Panc1 (cell line): Measurements from ENCODE around the gene ERICH6B. TPM values are rescaled to one million over a fixed set of nuclear protein-coding genes. Genes with fewer than 3 reads are reported as not detected.

Source experiments
- ATAC-seq: fragments of 200-7000 bp; cut with Tn5 transposase; 2 replicates; pipeline ENCODE4 v1.9.1; 2020; ENCODE audit warnings: mild to moderate bottlenecking, moderate library complexity
- BruUV-seq: library from RNA; stranded (reverse); fragments of 400-500 nt; replicated peaks from 2 replicates; lab custom pipeline; 2021; lab: Mats Ljungman, UMichigan
- CTCF ChIA-PET: fragments of 300-600 bp; sonication (Branson Sonifier 250); formaldehyde crosslinking; loops from one replicate; lab custom pipeline; 2022; ENCODE audit warnings: antibody characterized with exemption; lab: Charles Lee
- POLR2A ChIA-PET: fragments of 300-600 bp; sonication (Branson Sonifier 250); formaldehyde crosslinking; loops from one replicate; lab custom pipeline; 2022; ENCODE audit warnings: antibody characterized with exemption; lab: Charles Lee
- DNase-seq: peaks from one replicate; pipeline ENCODE4 v3.0.0-alpha.2; 2010; ENCODE audit warnings: low read depth, low spot score
- H3K27ac ChIP-seq: 2 replicates; pipeline ENCODE4 v1.5.1; 2011; ENCODE audit warnings: mild to moderate bottlenecking, low read length, inconsistent platforms
- H3K27me3 ChIP-seq: fragments of 200-500 bp; sonication (Bioruptor generic); 2 replicates; pipeline ENCODE4 v1.6.0; 2014; ENCODE audit warnings: low read length, inconsistent platforms; ENCODE audit not compliant: control insufficient read depth, insufficient read depth
- H3K36me3 ChIP-seq: fragments of 200-500 bp; sonication (Bioruptor generic); 2 replicates; pipeline ENCODE4 v1.5.1; 2014; ENCODE audit warnings: inconsistent platforms, mild to moderate bottlenecking, low read length, moderate library complexity; ENCODE audit not compliant: control insufficient read depth, insufficient read depth
- H3K4me1 ChIP-seq: 2 replicates; pipeline ENCODE4 v1.5.1; 2011; ENCODE audit warnings: inconsistent platforms, mild to moderate bottlenecking, low read length, moderate library complexity; ENCODE audit not compliant: control insufficient read depth, insufficient read depth
- H3K4me3 ChIP-seq, 2 experiments: 2 replicates each; pipeline ENCODE4 v1.5.1; 2011 to 2012; ENCODE audit warnings: low read depth in 2 of 2, low read length in 2 of 2, mild to moderate bottlenecking in 2 of 2, inconsistent platforms in 1 of 2, moderate library complexity in 1 of 2
- H3K9me3 ChIP-seq: fragments of 200-500 bp; sonication (Bioruptor generic); 2 replicates; pipeline ENCODE4 v1.5.1; 2014; ENCODE audit warnings: low read depth, mild to moderate bottlenecking, inconsistent platforms, low read length, moderate library complexity; ENCODE audit not compliant: control insufficient read depth, insufficient read depth
- POLR2AphosphoS5 ChIP-seq: IDR thresholded peaks from 2 replicates; pipeline ENCODE4 v1.6.1; 2012; ENCODE audit warnings: mild to moderate bottlenecking, low read depth, low read length, moderate library complexity
- SIN3A ChIP-seq: IDR thresholded peaks from 2 replicates; pipeline ENCODE4 v1.6.1; 2012; ENCODE audit warnings: low read depth, mild to moderate bottlenecking, low read length, moderate library complexity, borderline replicate concordance; ENCODE audit not compliant: insufficient read depth
- TCF7L2 ChIP-seq: IDR thresholded peaks from 2 replicates; pipeline ENCODE4 v1.6.1; 2011; ENCODE audit warnings: mild to moderate bottlenecking, low read depth, low read length, inconsistent platforms
- in situ Hi-C: cut with HindIII; loops from 2 replicates; pipeline ENCODE4 v1.10.0; 2016; ENCODE audit warnings: low sequenced_read_pairs, low pct_unique_long_range_greater_than_20kb
- intact Hi-C: fragments of 100-400 bp; cut with micrococcal nuclease; formaldehyde crosslinking; loops from one replicate; pipeline ENCODE4 v1.10.0; 2022; ENCODE audit not compliant: unreplicated experiment
- total RNA-seq: library from RNA; stranded (reverse); gene quantifications from one replicate; pipeline ENCODE4 v1.2.1, GENCODE V29; 2021; ENCODE audit not compliant: unreplicated experiment
- TF ChIP-seq, protein P1 (sequence below), 2 experiments: IDR thresholded peaks; 2 replicates each; pipeline ENCODE4 v1.6.1; 2011 to 2012; ENCODE audit warnings: low read depth in 2 of 2, control low read depth in 1 of 2, low read length in 1 of 2, mild to moderate bottlenecking in 1 of 2, moderate library complexity in 1 of 2; ENCODE audit not compliant: insufficient read depth in 1 of 2
- TF ChIP-seq, protein P2 (sequence below): fragments of 450-650 bp; IDR thresholded peaks from 2 replicates; pipeline ENCODE4 v1.5.1; 2017; ENCODE audit warnings: mild to moderate bottlenecking

Gene ERICH6B
- total RNA-seq, 1 experiment from 2014 or later = not detected

DNA sequence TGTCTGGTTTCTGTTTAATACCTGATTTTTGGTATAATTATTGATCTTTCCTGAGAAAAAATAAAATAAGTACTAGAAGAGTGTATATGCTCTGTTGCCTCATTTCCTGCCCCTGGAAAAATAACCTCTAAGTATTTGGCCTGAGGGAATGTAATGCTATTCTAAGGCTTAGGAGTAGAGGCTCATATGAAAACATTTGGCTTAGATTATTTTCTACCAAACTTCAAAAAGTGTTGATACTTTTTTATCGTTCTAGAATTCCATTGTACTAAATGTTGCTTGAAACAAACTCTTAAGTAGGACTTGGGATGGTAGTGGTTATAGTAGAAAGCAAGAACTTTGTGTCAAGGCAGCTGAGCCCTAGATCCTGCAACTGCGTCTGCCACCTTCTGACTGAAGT, 93.0 kb downstream of the ERICH6B start:
- no peaks in the 10 kb centered on the region for H3K9me3 ChIP-seq
- ATAC-seq (no peak), DNase-seq (no peak)
- peaks cover 6% of the 10 kb centered on the region for H3K4me1 ChIP-seq
- no peak overlapping the region for H3K27ac ChIP-seq
- no peak for TF ChIP-seq POLR2AphosphoS5
- TF ChIP-seq TCF7L2 = no peak
- no peak for TF ChIP-seq SIN3A
- TF ChIP-seq, protein P1, sequence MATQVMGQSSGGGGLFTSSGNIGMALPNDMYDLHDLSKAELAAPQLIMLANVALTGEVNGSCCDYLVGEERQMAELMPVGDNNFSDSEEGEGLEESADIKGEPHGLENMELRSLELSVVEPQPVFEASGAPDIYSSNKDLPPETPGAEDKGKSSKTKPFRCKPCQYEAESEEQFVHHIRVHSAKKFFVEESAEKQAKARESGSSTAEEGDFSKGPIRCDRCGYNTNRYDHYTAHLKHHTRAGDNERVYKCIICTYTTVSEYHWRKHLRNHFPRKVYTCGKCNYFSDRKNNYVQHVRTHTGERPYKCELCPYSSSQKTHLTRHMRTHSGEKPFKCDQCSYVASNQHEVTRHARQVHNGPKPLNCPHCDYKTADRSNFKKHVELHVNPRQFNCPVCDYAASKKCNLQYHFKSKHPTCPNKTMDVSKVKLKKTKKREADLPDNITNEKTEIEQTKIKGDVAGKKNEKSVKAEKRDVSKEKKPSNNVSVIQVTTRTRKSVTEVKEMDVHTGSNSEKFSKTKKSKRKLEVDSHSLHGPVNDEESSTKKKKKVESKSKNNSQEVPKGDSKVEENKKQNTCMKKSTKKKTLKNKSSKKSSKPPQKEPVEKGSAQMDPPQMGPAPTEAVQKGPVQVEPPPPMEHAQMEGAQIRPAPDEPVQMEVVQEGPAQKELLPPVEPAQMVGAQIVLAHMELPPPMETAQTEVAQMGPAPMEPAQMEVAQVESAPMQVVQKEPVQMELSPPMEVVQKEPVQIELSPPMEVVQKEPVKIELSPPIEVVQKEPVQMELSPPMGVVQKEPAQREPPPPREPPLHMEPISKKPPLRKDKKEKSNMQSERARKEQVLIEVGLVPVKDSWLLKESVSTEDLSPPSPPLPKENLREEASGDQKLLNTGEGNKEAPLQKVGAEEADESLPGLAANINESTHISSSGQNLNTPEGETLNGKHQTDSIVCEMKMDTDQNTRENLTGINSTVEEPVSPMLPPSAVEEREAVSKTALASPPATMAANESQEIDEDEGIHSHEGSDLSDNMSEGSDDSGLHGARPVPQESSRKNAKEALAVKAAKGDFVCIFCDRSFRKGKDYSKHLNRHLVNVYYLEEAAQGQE (IDR thresholded peaks at IDR 0.05; ENCODE audit: insufficient read depth in 1 of 2, low read depth in 2 of 2, low read length in 1 of 2) = no peak
- TF ChIP-seq, protein P2, sequence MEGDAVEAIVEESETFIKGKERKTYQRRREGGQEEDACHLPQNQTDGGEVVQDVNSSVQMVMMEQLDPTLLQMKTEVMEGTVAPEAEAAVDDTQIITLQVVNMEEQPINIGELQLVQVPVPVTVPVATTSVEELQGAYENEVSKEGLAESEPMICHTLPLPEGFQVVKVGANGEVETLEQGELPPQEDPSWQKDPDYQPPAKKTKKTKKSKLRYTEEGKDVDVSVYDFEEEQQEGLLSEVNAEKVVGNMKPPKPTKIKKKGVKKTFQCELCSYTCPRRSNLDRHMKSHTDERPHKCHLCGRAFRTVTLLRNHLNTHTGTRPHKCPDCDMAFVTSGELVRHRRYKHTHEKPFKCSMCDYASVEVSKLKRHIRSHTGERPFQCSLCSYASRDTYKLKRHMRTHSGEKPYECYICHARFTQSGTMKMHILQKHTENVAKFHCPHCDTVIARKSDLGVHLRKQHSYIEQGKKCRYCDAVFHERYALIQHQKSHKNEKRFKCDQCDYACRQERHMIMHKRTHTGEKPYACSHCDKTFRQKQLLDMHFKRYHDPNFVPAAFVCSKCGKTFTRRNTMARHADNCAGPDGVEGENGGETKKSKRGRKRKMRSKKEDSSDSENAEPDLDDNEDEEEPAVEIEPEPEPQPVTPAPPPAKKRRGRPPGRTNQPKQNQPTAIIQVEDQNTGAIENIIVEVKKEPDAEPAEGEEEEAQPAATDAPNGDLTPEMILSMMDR = no peak
- ChIA-PET CTCF (no interaction called here), POLR2A (no interaction called here)
- no peaks in the 10 kb centered on the region for H3K27me3 ChIP-seq
- no peak overlapping the region for H3K4me3 ChIP-seq
- intact Hi-C loops (no loop called here), in situ Hi-C loops (no loop called here)
- no TSS peak for BruUV-seq
- peaks cover 9% of the 10 kb centered on the region; the same call in 1 of the 2 replicates for H3K36me3 ChIP-seq

DNA sequence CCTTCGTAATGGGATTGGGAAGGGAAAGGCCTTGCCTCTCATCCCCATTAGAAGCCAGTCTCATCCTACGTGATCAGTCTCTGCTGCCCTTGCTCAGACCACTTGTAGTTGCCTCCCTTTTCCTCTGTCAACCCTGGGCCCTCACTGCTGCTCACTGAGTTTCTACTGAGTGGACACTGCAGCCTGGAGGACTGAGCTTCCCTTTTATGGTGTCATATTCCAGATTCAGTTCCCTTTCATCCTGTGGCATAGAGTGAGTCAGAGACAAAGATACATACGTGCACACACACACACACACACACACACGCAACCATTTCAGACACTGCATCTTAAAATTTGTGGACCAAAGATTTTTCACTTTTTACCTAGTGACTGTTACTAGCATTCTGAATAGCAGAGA, 94.2 kb downstream of the ERICH6B start:
- H3K9me3 ChIP-seq = no peaks in the 10 kb centered on the region
- no peak overlapping the region for H3K27ac ChIP-seq
- H3K4me1 ChIP-seq = no peaks in the 10 kb centered on the region
- in situ Hi-C loops (no loop called here), intact Hi-C loops (no loop called here)
- DNase-seq = no peak
- H3K27me3 ChIP-seq = no peaks in the 10 kb centered on the region
- BruUV-seq = no TSS peak
- no peak for ATAC-seq
- no peak overlapping the region for H3K4me3 ChIP-seq
- TF ChIP-seq POLR2AphosphoS5 = no peak
- no peak for TF ChIP-seq SIN3A
- TF ChIP-seq, protein P1 (IDR thresholded peaks at IDR 0.05; ENCODE audit: insufficient read depth in 1 of 2, low read depth in 2 of 2, low read length in 1 of 2) = no peak
- TF ChIP-seq TCF7L2 = no peak
- TF ChIP-seq, protein P2 = no peak
- H3K36me3 ChIP-seq = peaks cover 20% of the 10 kb centered on the region
- POLR2A ChIA-PET = no interaction called here
- CTCF ChIA-PET = no interaction called here
